ENCODE data around the gene FAM187B.
"Not testable (repeated sequence)": the region's sequence is repeated elsewhere in the genome, so short reads cannot be mapped to it uniquely, and the experiment has no call there.

FAM187B gene

DNA sequence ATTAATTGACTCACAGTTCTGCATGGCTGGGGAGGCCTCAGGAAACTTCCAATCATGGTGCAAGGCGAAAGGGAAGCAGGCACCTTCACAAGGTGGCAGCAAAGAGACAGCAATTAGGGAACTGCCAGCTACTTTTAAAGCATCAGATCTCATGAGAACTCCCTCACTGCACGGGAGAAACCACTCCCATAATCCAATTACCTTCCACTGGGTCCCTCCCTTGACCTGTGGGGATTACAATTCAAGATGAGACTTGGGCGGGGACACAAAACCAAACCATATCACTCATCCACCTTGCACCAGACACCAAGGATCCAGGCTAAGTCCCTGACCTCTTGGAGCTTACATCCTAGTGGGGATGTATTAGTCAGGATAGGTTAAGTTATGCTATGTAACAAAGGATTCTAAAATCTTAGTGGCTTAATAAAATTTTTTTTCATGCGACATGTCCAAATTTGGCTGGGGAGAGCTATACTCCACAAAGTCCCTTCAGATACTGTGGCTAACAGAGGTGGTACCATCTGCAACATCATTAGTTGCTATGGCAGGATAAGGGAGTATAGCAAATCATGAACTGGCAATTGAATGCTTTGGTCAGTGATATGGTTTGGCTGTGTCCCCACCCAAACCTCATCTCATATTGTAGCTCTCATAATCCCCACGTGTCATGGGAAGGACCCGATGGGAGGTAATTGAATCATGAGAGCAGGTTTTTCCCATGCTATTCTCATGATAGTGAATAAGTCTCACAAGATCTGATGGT, 8.3 kb upstream of the FAM187B start:
- DNase-seq (ENCODE audit: low read depth): no peak

DNA sequence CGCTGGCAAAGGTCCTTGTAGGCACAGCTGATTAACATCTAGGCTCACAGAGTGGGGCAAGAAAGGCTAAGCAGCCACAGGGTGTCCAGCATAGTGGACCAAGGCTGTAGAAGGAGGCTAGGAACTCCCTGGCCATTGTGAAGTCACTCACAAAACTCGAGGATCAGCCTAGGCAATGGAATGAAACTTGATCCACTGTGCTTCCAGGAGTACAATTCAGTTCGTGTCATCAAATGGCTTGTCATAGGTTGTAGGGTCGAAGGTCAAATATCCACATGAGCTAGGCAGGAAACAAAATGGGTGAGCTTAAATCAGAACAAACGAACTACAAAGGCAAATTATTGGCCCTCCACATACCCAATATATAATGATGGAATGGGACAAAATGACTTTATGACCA, 4.4 kb upstream of the FAM187B start:
- no peak for DNase-seq (ENCODE audit: low read depth)

DNA sequence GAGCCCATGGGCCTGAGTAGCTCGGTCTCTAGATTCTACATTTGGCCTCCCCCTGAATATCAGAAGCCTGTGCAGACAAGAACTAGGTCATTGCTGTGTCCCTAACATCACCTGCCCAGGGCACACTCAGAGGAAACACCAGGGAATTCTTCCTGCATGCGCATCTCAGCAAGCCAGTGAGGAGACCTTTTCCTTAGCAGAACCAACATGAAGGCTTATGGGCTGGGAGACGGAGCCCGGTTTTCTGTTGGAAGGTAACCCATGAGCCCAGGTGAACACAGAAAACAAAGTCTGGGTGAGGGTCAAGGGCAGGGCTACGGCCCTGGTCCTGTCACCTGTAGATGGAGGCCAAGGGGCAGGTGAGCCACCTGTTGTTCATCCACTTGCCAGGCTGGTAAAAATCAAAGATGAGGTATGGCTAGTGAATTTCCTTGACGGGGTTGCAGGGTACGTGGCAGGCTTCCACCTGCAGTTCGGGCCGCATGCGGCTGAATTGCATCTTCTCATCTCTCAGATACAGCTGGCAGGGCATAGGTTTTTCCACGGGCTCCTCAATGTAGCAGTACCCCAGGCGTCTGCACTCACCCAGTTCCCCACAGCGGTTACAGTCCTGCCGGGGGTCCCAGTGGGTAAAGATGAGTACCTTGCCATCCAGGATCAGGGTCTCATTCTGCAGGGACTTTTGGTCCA, 3.6 kb upstream of the FAM187B start:
- DNase-seq (ENCODE audit: low read depth): no peak

DNA sequence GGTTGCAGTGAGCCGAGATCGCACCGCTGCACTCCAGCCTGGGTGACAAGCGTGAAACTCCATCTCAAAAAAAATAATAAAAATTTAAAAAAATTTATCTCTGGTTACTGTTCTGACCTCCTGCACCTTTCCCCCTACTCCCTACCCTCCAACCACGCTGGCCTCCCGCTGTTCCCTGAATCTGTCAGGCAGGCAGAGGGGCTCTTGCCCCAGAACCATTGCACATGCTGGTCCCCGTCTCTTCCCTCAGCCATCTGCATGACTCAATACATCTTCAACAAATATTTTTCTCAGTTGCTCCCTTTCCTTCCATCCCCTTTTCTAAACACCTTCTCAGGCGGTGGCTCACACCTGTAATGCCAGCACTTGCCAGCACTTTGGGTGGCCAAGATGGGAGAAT, 1.1 kb upstream of the FAM187B start:
- DNase-seq (ENCODE audit: low read depth): no peak

DNA sequence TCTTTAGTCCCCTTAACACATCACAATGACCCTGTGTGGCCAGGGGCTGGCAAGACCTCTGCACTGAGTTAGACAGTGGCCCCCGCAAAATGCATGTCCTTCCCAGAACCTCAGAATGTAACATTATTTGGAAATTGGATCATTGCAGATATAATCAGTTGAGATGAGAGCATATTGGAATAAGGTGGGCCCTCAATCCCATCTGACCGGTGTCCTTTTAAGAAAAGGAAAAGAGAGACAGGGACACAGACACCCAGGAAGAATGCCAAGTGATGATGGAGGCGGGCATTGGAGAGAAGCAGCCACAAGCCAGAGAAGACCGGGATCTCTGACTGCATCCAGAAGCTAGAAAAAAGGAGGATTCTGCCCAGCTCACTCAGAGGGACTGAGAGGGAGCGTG, 1.8 kb downstream of the FAM187B start:
- DNase-seq (ENCODE audit: low read depth): no peak

DNA sequence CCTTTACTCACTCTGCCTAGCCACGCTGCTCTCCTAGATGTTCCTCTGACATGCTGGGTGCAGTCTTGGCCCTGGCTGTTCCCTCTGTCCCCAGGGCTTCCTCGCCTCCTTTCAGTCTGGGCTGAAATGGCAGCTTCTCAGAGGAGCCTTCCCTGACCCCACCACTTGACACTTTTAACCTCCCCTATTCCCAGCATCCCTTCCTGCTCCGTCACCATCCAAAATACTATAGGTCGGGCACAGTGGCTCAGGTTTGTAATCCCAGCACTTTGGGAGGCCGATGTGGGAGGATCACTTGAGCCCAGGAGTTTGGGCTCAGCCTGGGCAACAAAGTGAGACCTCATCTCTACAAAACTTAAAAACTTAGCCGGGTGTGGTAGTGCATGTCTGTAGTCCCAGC, 2.6 kb downstream of the FAM187B start:
- no peak for DNase-seq (ENCODE audit: low read depth)

DNA sequence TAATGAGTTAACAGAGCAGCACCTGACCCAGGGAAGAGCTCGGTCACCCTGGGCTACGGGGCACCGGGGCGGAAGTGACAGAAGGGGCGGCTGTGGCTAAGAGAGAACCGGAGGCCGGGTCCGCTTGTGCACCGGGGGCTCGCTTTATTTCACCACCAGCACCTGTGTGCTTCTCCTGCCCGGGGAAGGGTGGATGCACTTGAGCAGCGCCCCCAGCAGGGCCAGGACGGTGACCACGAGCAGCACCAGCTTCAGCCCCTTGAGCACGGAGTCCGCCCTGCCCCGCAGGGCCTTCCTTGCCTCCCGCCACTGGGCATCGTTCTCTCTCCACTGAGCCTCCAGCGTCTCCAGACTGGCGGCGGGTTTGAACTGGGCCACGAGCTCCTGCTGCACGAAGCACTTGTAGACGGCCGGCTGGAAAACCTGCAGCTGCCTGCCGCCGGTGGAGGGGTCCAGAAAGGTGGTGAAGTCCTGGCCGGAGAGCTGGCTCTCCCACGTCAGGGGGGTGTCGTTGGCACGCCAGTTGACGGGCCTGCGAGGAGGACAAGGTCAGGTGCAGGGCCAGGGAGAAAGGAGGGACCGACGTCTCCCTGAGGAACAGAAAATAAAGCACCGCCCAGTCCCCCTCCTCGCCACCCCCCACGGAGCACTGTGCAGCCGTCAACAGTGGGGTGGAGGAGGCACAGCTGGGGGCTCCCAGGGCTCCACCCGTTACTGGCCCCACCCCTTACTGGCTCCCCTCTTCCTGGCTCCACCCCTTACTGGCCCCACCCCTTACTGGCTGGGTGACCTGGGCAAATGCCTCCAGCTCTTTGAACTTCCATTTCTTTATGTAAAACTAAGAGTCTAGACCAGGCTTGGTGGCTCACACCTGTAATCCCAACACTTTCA, 3.6 kb downstream of the FAM187B start:
- no peak for DNase-seq (ENCODE audit: low read depth)

DNA sequence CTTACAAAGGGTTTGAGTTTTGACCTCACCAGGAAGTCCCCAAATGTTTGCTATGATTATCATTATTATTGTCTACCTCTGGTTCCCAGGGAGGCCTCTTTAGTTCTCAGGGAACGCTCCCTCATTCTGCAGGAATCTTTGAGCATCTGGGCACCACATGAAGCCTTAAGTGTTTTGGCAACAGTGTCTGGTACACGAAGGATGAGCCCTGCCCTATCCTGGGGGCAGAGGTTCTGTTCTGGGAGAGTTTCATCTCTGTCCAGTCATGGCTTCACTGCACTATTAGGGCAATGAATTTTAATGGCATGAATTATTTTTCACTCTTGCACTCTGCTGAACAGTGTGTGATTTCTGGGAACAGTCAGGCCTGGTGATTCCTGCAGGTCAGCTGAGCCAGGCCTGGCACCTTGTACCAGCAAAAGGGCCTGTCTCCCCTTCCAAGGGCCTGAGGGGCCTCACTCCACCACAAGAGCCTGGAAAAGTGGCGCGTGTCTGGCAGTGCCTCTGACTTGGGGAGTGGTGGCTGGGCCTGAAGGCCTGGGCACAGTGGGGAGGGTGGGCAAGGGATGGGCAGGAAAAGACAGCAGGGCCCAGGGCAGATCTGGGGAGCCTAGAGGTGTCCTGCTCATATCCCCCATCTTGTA, 4.6 kb downstream of the FAM187B start:
- DNase-seq (ENCODE audit: low read depth): no peak

DNA sequence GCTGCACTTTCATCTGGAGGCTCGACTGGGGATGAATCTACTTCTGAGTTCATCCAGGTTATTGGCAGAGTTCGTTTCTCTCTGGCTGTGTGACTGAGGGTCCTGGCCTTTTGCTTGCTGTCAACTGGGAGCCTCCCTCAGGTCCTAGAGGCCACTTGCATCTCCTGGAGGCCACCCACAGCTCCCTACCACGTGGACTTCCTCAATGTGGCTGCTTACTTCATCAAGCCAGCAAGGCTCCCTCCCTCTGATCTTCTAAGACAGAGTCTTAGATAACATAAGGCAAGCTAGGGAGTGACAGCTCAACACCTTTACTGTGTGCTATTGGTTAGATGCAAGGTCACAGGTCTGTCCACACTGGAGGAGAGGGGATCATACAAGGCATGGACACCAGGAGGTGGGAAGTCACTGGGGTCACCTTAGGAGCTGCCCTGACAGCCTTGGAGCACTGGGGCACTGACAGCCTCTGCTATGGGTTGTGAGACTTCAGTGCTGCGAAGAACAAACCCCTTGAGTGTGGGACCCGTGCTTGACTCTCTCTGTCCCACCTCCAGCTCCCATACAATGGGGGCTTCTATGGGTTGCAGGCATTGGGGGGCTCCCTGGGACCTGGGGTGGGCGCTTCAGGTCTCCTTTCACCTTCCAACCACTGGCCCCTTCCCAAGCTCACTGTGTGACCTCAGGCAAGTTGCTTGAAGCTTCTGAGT, 5.3 kb downstream of the FAM187B start:
- DNase-seq (ENCODE audit: low read depth): no peak

DNA sequence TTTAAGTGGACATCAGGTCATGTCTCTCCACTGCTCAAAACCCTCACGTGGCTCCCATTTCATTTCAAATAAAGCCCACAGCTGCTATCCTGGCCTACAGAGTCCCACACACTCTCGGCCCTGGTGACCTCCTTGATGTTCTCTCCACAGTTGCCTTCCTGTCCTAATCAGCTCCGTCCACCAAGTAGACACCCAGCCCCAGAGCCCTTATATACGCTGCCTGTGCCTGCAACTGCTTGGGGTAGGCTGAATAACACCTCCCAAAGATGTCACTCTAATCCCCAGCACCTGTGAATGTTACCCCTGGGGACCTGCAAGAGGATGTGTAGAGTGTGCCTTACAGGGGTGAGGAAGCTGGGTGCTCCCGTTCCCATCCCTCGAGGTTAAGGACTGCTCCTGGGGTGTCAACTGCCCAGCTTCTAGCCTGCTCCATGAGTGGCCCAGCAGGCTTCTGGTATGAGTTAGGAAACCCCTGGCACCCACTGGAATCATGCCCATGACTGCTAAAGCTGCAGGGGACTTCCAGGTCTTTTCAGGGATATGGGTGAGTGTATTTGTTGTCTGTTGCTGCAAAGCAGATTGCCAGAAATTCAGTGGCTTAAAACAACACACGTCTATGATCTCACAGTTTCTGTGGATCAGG, 6.0 kb downstream of the FAM187B start:
- DNase-seq (ENCODE audit: low read depth): no peak

DNA sequence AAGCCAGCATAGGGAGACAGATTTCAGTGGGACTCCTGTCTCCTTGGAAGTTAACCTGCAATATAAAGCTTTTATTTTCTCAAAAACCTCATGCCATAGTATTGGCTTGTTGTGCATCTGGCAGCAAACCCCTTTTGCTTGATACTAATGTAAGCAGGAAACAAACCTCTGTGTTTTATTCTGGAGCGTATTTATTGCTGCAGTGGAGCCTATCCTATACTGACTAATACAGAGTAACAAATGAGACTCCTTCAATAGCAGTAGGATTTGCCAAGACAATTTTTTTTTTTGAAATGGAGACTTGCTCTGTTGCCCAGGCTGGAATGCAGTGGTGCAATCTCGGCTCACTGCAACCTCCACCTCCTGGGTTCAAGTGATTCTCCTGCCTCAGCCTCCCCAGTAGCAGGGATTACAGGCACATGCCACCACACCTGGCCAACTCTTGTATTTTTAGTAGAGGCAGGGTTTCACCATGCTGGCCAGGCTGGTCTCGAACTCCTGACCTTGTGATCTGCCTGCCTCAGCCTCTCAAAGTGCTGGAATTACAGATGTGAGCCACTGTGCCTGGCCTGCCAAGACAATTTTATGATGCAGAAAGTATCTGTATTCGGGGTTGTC, 7.5 kb downstream of the FAM187B start:
- DNase-seq (ENCODE audit: low read depth): not testable (repeated sequence)

DNA sequence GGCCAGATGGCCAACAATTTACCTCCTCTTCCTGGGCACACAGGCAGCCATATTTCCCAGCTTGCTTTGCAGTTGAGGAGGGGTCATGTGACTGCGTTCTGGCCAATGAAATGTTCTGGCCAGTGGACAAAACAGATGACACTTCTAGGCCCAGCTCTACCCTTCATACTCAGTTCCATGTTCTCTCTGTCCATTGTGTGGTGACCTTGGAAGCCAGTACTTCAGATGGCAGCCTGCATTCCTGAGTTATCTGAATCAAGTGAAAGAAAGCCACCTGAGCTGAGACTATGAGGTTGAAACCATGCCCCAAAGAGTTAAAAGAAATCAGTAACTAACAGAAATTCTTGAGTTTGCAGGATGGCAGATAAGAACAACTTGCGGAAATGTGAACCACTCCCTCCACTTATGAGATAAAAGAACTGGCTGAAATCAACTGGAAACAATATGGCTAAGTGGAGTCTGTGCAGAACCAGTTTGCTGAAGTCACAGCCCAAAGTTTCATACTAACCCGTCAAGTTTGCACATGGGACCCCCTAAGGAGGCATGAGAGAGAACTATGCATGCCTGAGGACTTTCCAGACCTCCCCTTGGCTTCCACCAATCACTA, 8.1 kb downstream of the FAM187B start:
- no peak for DNase-seq (ENCODE audit: low read depth)

DNA sequence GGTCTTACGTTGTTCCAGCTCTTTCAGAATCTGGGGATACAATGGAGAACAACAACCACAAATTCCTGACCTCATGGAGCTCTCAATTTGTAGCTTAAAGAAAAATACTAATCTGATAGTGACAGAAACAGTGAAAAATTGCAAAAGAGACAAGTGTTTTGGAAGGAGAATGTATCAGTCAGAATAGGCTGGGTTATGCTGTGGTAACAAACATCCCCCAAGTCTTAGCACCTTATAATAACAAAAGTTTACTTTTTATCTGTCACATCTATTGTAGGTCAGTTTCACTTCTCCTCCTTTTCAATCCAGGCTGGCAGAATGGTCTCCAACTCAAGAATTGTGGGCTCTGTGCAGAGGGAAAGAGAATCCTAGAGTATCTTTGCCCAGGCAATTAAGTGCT, 9.5 kb downstream of the FAM187B start:
- no peak for DNase-seq (ENCODE audit: low read depth)

DNA sequence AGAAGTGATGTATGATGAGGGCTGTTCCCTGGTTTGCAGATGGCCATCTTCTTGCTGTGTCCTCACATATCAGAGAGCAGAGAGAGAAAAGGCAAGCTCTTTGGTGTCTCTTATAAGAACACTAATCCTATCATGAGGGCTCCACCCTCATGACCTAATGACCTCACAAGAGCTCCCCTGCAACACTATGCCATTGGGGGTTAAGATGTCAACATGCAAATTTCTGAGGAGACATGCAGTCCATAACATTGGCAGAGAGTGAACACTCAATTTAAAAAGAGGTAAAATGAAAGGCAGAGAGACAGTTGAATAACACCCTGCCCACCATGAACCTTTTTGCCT, 10.9 kb downstream of the FAM187B start:
- no peak for DNase-seq (ENCODE audit: low read depth)

DNA sequence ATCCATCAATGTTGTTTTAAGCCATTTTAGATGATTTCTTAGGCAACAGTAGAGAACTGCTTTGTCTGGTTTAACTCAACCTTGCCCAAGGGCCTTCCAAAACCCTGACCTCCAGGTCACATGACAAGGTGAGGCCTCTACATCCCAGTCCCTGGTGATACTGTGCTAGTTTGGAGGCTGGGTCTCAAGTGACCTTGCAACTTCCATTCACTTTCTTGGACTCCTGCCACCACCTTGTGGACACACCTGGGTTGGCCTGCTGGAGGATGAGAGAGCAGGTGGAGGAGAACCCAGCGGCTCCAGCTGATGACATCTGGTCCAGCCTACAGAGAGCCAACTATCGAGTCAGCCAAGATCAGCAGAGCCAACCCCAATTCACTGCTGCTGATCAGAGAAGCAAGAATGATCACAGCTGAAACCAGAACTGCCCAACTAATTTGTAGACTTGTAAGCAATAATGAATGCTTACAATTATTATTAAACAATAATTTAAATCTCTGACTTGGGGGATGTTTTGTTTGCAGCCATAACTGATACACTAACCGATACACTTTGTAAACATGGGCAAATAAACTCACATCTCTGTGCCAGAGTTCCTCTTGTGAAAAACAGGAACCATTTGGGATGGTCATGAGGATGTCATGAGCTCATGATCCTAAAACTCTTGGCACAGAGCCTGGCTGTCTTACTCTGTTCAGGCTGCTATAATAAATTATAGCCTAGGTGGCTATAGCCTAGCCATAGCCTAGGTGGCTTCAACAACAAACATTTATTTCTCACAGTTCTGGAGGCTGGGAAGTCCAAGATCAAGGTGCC, 11.5 kb downstream of the FAM187B start:
- DNase-seq (ENCODE audit: low read depth): no peak

DNA sequence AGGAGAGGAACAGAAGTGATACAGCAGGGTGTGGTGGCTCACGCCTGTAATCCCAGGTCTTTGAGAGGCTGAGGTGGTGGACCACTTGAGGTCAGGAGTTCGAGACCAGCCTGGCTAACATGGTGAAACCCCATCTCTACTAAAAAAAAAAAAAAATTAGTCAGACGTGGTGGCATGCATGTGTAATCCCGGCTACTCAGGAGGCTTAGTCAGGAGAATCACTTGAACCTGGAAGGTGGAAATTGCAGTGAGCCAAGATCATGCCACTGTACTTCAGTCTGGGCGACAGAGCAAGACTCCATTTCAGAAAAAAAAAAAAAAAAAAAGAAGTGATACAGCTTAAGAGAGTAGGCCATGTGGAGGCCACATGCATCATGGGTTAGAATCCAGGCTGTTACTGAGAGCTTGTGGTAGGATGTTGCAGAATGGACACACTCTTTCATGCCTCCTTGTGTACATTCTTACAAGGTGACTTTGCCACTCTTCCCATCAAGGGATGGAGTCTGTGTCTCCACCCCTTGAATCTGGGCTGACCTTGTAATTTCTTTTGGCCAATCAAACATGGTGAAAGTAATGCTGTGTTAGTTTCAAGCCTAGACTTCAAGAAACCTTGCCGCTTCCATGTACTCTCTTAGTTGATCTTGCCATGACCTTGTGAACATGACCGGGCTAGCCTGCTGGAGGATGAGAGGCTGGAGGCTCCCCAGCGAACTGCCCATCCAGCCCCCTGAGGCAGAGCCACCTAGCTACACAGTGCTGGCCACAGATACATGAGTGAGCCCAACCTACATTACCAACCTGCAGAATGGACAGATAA, 12.3 kb downstream of the FAM187B start:
- DNase-seq (ENCODE audit: low read depth): peak; percentile 40

DNA sequence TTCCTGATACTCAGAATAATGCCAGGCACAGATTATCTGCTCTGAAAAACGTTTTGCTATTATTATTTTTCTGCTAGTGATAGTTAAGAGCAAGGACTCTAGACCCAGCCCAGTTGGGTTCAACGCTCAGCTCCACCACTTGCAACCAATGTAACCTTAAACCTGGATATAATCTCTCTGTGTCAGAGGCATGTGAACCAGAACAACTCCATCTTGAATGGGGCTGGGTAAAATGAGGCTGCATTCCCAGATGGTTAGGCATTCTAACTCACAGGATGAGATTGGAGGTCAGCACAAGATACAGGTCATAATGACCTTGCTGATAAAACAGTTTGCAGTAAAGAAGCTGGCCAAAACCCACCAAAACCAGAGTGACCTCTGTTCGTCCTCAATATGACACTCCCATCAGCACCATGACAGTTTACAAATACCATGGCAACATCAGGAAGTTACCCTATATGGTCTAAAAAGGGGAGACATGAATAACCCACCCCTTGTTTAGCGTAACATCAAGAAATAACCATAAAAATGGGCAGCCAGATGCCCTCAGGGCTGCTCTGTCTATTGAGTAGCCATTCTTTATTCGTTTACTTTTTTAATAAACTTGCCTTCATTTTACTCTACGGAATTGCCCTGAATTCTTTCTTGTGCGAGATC, 13.6 kb downstream of the FAM187B start:
- DNase-seq (ENCODE audit: low read depth): no peak
